Stimulated activated naive CD4-positive, alpha-beta T cell treated with Interleukin-2 at 50 U/mL for 16 hours (primary cell): Measurements from ENCODE around the gene TEDC2.

Source experiments
- DNase-seq: peaks from one replicate; lab custom pipeline; 2025; lab: John Stamatoyannopoulos, UW

The TEDC2 gene

DNA sequence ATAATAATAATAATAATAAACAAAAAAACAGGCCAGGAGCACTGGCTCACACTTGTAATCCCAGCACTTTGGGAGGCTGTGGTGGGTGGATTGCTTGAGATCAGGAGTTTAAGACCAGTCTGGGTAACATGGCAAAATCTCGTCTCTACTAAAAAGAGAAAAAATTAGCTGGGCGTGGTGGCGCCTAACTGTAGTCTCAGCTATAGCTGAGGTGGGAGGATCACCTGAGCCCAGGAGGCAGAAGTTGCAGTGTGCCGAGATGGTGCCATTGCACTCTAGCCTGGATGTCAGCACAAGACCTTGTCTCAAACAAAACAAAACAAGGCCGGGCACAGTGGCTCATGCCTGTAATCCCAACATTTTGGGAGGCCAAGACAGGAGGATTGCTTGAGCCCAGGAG lies 35.1 kb downstream of the TEDC2 start:
- DNase-seq, result no peak

DNA sequence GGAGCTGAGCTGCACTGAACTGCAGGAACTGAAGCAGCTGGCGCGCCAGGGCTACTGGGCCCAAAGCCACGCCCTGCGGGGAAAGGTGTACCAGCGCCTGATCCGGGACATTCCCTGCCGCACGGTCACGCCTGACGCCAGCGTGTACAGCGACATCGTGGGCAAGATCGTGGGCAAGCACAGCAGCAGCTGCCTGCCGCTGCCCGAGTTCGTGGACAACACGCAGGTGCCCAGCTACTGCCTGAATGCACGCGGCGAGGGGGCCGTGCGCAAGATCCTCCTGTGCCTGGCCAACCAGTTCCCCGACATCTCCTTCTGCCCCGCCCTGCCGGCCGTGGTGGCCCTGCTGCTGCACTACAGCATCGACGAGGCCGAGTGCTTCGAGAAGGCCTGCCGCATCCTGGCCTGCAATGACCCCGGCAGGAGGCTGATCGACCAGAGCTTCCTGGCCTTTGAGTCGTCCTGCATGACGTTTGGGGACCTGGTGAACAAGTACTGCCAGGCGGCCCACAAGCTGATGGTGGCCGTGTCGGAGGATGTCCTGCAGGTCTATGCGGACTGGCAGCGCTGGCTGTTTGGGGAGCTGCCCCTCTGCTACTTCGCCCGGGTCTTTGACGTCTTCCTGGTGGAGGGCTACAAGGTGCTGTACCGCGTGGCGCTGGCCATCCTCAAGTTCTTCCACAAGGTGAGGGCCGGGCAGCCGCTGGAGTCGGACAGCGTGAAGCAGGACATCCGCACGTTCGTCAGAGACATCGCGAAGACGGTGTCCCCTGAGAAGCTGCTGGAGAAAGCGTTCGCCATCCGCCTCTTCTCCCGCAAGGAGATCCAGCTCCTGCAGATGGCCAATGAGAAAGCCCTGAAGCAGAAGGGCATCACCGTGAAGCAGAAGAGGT lies 36.6 kb downstream of the TEDC2 start:
- DNase-seq, result no peak

GRCh38 chr16:2497116-2497630 lies 37.3 kb downstream of the TEDC2 start:
- no peak for DNase-seq

DNA sequence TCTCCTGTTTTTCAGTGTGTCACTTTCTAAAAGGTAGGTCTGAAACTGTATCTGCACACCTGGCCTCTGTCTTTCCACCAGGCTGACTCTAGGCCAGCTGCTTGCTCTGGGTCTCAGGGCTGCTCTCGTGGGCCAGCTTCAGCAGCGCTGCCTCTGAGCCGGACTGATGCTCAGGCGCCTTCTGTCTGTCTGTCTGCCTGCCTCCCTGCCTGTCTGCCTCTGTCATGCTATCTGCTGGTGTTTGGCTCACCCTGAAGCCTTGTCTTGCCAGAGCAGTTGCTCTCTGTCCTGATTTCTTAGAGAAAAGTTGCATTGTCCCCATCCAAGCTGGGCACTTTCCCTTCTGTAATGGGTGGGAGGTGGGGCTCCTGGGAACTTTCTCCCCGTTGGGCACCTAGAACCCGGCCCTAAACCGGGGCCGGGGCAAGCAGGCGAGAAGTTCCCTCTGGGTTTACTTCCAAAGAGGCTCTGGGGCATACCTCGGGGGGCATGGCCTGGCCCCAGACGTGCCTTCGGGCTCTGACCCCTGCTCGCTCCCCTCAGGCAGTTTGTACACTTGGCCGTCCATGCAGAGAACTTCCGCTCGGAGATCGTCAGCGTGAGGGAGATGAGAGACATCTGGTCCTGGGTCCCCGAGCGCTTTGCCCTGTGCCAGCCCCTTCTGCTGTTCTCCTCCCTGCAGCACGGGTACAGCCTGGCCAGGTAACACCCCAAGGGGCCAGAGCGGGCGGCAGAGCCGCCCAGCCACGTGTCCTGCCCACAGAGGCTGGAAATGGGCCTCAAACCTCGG lies 38.0 kb downstream of the TEDC2 start:
- no peak for DNase-seq

GRCh38 chr16:2498531-2499253 lies 38.8 kb downstream of the TEDC2 start:
- DNase-seq, result no peak

DNA sequence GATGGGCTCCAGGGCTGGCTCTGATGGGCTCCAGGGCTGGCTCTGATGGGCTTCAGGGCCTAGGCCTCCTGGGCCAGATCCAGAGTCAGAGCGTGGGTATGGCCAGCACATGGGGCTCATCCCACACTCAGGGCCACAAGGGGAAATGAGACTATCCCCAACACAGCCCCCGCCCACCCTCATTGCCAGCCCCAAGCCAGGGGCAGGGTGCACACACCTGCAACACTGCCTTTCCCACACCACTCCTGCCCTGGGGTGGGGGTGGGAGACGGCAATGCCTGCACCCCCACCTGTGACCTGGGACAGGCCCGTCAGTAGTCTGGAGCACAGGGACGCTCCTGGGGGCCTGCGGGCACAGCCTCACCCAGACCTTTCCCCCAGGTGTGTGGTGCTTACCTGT lies 39.5 kb downstream of the TEDC2 start:
- DNase-seq, result no peak

DNA sequence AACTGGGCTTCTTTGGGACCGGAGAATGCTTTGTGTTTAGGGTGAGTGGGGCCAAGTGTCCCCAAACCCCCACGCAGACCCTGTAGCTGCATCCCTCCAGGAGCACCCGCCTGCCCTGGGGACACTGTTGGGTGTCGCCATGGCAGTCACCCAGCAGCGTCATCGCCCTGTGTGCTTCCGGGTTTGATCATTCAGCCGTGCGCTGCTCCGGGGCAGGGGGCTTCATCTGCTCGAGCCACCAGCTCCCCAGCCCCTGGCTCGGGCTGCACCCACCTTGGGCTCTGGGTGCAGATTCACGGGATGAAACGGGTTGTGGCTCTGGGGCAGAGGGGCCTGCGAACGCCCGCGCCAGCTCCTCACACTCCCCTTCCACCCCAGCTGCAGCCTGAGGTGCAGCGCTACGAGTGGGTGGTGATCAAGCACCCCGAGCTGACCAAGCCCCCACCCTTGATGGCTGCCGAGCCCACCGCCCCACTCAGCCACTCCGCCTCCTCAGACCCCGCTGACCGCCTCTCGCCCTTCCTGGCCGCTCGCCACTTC lies 40.1 kb downstream of the TEDC2 start:
- DNase-seq, result no peak

DNA sequence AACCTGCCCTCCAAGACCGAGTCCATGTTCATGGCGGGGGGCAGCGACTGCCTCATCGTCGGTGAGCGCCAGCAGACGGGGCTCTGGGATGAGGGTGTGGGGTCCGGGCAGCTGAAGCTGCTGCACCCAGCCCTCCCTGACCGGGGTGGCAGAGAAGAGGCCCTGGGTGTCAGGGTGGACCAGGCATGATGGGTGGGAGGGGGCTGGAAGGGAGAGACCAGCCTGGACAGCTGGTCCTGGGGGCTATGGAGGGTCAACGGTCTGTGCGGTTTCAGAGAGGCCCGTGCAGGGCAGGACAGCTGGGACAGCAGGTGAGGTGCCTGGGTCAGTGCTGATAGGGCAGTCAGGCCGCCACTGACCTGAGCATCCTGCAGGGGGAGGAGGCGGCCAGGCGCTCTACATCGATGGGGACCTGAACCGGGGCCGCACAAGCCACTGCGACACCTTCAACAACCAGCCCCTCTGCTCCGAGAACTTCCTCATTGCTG lies 40.6 kb downstream of the TEDC2 start:
- DNase-seq, result no peak

DNA sequence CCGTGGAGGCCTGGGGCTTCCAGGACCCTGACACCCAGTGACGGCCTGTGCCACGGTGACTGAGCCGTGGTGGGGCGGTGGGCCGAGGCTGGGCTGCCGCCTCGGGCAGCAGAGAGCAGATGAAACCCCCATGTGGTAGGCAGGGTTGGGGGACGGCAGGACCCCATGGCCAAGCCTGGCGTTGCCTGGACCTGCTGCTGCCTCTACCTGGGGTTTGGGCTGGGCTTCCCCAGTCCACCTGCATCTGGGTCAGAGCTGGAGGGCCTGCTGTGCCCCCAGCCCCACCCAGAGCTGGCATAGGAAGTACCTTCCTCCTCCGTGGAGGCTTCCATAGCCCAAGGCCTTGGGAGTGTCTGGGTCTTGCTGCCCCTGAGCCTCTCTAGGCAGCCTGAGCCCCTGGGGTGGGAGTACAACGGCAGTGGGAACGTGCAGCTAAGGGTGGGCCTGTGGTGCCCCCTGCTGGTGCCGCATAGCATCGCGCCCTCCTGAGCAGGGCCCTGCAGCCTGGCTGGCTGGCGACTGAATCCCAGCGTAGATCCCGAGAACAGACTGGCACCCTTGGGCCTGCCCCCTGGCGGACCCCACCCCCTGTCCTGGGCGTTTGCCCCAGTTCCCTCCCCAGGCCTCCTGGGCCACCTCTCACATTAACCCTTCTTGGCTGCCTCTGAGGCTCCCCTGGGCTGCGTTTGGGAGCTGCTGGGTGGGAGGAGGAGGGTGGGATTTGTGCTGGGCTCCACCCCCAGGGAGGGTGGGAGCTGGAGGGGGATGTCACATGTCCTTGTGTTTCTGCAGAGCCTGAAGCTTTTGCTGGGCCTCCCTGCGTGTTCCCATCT lies 41.2 kb downstream of the TEDC2 start:
- peak; percentile 68 for DNase-seq

DNA sequence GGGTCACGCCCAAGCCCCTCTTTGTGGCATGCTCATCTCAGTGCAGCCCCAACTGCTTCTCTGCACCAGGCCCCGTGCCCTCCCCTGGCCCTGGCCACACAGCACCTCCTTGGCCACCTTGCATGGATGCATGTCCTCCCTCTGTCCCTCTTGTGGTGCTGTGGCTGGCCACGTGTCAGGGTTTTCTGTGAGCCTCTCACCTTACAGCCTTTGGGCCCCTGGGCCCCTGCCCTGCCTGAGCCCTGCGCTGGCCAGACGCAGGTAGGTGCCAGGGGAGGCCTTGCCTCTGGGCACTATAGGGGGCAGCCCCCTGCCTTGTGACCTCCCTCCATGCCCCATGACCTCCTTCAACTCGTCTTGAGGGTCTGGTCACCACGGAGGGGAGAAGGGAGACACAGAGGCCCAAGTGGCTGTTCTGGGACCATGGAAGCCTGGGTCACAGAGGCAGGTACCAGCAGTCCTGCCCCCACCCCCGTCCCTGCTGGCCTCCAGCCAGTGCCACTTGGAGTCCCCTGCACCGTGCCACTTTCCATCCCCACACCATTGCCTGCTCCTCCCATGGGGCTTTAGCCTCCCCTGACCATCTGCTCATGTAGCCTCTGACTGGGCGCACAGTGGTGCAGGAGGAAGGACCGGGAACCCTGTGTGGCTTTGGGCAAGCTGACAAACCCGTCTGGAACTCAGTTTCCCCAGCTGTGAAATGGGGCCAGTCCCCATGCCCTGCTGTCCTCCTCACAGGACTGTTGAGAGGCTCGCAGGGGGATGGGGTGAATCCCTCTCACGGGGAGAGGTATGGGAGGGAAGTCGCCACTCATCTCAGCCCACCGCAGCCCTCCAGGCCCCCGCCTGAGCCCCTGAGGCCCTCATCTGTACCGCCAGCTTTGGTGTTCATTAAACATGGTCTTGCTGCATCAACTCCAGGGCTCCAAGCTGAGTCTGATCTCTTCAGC lies 42.3 kb downstream of the TEDC2 start:
- no peak for DNase-seq

DNA sequence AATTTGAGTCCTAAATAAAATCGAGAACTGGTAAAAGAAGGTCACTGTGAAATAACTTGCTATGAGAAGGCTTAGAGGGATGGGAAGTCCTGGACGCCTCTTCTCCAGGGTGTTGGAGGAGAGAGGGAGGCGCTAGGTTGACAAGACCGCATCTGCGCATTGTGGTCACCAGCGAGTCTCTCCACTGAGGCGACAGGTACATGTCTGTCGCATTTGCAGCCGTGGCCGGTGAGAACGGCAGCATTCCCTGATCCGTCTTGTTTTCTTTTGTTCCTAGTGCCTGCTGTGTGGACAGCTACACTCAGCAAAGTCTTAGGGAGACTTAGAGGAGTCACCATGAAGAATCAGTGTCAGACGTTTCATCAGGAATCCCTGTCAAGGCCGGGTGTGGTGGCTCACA lies 45.8 kb downstream of the TEDC2 start:
- DNase-seq, result no peak

DNA sequence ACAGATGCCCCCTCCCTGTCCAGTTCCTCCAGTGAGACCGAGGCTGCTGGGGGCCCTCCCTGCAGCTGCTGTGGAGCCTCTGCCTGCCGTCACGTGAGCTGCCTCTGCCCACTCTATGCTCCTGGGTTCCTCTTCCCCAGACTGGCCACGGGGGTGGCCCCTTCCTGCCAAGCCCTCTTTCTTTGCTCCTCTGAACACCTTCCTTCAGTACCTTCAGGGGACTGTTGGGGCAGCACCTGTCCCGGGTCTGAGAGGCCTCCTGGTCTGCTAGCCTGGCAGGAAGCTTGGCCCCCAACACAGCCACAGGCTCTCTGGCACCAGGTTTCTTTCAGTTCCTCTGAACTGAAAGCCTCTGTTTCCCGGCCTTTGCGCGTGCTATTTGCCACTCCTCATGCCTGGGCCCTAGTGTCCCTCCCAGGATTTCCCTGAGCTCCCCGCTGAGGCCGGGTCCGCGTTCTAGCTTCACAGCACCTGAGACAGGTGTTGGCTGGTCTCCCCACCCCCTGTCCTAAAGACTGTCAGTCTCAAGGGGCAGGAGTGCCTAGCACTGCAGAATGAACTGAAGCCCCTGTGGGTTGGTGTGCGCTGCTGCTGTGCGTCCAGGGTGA lies 47.2 kb downstream of the TEDC2 start:
- no peak for DNase-seq

DNA sequence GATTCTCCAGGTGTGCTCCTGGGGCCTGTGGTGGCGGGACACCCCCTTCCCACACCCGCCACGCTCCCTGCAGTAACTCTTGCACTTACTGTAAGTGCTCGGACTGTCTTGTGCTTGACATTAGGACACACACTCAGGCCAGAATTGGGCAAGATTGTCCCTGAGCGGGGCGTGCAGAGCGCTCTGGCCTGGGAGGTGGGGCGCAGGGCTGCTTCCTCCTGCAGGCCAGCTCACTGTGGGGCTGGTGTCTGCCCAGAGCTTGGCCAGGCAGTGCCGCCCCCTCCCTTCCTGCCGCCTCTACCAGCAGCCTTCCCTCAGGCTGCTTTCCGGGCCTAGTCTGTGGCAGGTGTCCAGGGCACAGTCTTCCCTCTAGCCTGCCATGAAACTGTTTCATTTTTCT lies 47.8 kb downstream of the TEDC2 start:
- DNase-seq, result no peak

GRCh38 chr16:2508722-2509400 lies 49.0 kb downstream of the TEDC2 start:
- no peak for DNase-seq

- no peak for DNase-seq
These were observed 51.4 kb downstream of the TEDC2 start for GRCh38 chr16:2511128-2511800.

DNA sequence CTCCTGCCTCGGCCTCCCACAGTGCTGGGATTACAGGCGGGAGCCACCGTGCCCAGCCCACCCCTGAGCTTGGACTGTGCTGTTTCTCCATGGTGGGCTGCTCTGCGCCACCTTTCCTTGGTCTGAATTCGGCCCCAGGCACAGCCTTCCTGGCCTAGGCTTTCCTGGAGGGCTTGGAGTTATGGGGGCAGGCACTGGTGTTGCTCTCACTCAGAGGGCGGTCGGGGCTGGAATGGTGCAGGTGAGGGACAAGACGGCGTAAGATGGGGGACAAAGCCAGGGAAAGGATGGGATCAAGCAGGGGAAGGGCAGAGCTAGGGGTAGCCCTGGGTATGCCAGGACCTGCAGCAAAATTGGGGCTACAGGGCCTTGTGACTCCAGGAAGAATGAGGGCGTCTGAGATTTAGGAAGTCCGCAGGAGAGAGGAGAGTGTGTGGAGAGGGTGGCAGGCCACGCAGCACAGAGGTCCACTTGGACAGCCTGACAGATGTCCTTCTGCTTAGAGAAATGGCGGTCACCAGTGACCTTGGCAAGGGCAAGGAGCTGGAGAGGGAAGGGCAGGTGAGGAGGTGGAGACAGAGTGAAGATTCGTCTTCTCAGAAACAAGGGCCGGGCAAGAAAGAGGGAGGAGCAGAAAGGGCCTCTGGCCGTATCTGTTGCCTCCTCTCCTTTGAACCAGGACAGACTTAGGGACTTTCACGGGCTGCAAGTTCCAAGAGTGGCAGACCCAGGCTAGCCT lies 52.3 kb downstream of the TEDC2 start:
- no peak for DNase-seq

DNA sequence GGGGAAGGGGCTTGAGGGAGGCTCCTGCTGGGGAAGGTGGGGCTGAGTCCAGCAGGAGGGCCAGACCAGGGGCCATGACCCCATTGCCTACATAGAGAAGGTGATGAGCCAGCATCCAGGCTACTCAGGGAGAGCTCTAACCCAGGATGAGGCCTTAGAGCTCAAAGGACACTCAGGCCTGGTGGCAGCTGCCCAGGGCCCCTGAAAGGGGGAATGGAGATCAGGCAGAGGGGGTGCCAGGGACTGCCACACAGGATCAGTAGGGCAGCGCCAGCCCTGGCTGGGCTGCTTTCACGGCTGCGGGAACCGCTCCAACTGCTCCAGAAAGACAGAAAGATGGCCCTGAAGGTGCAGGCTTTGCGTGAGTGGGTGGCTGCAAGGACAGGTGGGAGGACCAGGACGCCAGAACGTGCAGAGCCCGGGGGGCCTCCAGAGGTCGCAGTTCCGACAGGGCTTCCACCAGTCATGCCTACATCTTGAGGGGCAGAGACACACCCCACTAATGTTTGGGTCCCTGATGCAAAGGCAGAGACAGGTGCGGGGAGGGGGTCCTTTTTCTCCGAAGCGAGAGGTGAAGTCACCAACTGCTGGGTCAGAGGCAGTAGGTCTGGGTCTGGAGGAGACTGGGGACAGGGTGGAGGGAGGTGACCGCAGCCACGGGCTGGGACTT lies 53.0 kb downstream of the TEDC2 start:
- DNase-seq, result no peak
